Ureter (tissue), 1 donor: ENCODE results near the gene ADAM10. TPM values are rescaled to one million over a fixed set of nuclear protein-coding genes. Genes with fewer than 3 reads are reported as not detected.

ENCODE experiments used
- total RNA-seq: library from RNA; stranded (reverse); gene quantifications from one replicate; pipeline ENCODE4 v1.2.4, GENCODE V29; 2023
- donor health status: DM: yes; HTN: yes; CAD: no.

ADAM10 gene
- total RNA-seq, 1 donor from 2014 or later = 315 TPM

Other genes with a start within 250 kb of the ADAM10 start
- 41.6 TPM for gene MINDY2, start 21.6 kb upstream of the ADAM10 start, total RNA-seq
- gene SLTM, start 184.0 kb upstream of the ADAM10 start, total RNA-seq = 159 TPM
- 56.9 TPM for gene RNF111, start 238.0 kb upstream of the ADAM10 start, total RNA-seq